SW 1271 (cell line): Measurements from ENCODE around the gene DLG2.
"Not testable (repeated sequence)": the region's sequence is repeated elsewhere in the genome, so short reads cannot be mapped to it uniquely, and the experiment has no call there.

ENCODE experiments used
- DNase-seq, 2 experiments: peaks; one replicate each; lab custom pipeline; 2025; lab: John Stamatoyannopoulos, UW

DLG2 gene

DNA sequence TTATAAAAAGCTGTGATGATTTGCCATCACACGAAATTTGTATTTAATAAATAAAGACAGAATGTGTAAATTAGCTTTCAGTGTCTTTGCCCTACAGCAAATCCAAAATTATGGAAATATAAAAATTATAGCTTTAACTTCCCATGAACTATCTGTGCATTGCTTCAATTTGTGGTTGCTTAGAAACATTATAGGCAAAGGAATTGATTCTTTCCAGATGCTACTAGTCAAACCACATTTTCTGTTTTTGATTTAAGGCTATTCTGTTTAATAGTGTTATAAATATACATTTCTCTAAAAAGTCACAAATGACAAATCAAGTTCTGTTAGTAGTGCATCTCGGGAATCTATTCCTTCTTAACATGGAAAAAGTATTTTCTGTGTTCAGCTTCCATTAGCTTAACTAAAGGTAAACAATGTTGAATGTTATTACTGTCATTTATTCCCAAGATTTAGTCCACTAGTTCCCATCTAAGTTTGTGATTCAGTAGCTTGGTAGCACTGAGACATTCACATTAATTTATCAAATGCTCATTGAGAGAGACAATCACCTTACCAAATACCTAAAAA is 1254.7 kb downstream of the DLG2 start:
- DNase-seq, result no peak

DNA sequence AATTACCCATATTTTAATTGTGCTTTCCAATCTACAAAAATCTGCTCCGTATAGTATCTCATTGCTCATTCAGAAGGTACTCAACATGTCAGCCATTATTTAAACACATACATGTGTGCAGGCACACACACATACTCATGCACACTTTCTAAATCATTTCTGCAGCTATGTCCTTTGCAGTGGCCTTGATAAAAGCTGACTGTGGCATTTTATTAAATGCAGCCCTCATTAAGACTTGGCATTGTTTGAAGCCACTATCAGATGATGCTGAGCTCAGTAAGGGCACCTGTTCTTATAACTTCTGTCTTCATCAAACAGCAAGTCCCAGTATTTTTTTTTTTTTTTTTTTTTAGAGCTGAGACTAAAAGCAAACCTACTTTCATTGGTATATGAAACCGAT is 1269.1 kb downstream of the DLG2 start:
- no peak for DNase-seq

DNA sequence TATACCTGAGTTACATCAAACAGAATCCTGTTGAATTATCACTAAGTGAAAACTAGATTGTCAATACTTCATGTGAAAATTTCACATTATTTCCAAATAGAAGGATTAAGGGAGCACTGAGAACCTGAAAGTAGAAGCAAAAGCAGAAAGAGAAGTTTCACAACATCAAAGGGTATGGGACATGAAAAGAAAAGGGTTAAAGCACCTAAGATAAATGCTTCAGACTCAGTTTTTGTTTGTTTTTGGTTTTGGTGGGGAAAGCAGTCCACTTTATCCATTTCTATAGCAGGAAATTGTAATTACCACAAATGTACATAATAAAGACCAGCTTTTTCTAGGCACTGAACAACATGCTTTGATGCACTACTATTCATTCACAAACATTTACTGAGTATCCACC is 1271.2 kb downstream of the DLG2 start:
- DNase-seq, result no peak

- no peak for DNase-seq
These were observed 1281.5 kb downstream of the DLG2 start for GRCh38 chr11:84345597-84345996.

GRCh38 chr11:84345027-84345426 is 1282.1 kb downstream of the DLG2 start:
- DNase-seq, result no peak

GRCh38 chr11:84339796-84340195 is 1287.3 kb downstream of the DLG2 start:
- DNase-seq, result no peak

DNA sequence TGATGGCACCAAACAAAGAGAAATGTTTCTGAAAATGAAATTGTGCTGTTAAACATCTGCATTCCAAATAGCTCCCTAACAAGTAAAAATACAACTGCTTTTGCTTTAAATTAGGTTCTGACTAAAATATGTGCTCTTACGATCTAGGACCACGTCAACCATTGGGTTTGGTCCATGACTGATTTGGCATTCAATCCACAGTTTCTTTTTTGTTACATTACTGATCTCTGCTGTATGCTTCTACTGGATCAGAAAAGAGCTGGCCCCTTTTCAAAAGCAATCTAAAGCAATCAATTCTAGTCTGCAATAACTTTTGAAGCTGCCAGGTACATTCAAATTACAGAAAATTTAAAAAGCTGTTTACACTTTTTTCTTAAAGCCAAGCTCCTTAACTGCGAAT is 1293.9 kb downstream of the DLG2 start:
- DNase-seq, result no peak

GRCh38 chr11:84322211-84322610 is 1304.9 kb downstream of the DLG2 start:
- no peak for DNase-seq

DNA sequence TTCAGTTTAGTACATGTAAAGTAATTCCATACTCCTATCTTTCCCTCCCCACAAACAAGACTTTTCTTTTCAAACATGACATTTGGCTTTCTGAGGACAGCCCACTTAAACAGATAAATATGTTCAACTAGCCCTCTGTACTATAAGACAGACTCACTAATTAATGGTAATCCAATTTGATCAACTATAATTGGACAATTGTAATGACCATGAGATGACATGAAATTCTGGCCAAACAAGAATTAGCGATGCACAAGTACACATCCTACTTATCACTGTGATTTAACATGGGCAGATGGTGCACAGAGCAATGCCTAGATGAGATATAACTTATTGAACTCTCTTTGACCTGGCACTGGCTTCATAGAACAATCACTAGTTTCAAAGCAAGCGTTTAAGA is 1307.3 kb downstream of the DLG2 start:
- DNase-seq, result no peak

- DNase-seq, result no peak
These were observed 1310.1 kb downstream of the DLG2 start for GRCh38 chr11:84316866-84317555.

- DNase-seq, result no peak
These were observed 1313.2 kb downstream of the DLG2 start for GRCh38 chr11:84313830-84314359.

DNA sequence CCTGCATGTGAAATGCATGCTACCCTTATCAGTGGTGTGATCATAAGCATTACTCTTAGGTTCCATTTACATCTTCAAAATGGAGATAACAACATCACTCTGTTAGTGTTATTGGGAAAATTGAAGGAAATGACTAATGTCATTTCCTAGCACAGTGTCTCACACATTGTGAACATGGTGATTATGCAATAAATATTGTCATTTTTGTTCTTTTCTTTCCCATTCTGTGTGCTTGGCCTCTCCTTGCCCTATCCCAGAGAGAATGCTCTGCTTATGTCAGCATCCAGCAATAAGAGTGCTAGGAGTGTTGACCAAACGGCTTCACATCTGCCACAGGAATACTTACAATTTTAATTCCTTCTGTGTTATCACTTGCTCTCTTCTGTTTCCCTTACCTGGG is 1316.9 kb downstream of the DLG2 start:
- DNase-seq, result no peak

DNA sequence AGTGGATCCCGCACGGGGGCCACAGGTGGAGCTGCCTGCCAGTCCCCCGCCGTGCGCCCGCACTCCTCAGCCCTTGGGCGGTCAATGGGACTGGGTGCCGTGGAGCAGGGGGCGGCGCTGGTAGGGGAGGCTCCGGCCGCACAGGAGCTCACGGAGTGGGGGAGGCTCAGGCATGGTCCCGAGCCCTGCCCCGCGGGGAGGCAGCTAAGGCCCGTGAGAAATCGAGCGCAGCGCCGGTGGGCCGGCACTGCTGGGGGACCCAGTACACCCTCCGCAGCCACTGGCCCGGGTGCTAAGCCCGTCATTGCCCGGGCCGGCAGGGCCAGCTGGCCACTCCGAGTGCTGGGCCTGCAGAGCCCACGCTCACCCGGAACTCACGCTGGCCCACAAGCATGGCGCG is 1318.7 kb downstream of the DLG2 start:
- DNase-seq, result not testable (repeated sequence)

DNA sequence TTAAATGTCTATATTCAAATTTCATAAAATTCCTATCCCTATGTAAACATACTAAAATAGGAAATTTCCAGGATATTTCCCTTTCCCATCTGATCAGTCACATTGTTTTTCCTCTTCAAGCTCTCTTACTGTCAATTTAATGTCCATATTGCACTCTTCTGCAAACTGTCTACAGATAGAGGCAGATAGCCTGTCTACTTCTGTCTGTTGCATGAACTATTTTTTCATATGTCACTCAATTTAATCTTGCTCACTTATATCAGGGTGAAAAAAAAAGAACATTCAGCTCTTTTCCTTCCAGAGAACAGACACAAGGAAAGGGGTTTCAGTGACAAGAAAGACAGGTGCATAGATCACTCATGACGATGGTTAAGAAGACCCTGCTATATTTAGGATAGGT is 1327.1 kb downstream of the DLG2 start:
- DNase-seq, result no peak

DNA sequence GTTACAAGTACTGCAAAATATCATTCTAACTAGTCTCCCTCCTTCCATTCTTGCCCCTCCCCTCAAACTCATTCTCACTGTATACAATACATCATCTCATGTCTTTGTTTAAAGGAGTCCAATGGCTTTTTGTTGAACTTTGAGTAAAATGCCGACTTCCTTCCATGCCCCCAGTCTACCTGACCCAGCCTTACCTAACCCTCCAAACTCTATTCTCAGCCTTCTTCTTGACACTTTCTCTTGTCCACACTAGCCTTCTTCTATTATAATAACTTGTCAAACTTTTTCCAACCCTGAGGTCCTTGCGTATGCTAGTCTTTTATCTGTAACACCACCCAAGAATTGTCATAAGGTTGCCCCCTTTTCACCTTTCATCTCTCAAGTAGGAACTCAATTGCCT is 1329.6 kb downstream of the DLG2 start:
- no peak for DNase-seq

GRCh38 chr11:84295815-84296214 is 1331.3 kb downstream of the DLG2 start:
- DNase-seq, result no peak

- DNase-seq, result no peak
These were observed 1334.2 kb downstream of the DLG2 start for GRCh38 chr11:84292955-84293354.

DNA sequence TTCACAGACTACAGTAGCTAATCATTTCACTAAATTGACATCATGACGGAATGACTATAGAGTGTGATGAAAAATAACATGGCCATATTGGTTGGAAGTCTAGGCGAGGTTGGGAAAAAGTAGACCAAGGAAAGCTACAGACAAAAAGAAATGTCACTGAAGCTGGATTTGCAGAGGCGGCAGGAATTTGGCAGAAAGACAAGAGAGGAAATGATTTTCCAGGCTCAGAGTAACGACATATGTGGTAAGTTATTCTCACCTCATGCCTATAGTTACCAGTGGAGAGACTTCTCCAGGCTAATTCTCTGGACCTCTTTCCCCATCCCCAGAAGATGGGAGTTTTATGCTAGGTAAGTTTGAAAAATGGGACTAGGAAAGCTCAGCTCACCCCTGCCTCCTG is 1335.1 kb downstream of the DLG2 start:
- no peak for DNase-seq

GRCh38 chr11:84290647-84291046 is 1336.5 kb downstream of the DLG2 start:
- DNase-seq, result no peak

- no peak for DNase-seq
These were observed 1337.7 kb downstream of the DLG2 start for GRCh38 chr11:84289381-84289906.

DNA sequence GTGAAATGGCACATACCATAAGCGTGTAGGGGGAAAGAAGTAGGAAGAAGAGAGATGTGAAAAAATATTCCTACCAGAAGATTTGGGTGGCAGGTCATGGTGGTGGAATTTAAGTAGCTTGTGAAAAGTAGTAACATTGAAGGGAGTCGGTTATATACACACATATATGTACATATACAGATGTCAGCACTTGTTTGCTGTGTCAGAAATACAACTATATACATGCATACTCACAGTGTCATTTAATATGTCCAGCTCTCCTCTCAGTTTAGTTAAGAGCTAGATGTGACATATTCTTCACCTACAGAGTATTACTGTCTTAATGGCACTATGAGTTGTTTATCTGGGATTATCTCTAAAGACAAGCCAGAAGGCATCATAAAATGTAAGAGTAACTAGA is 1353.6 kb downstream of the DLG2 start:
- no peak for DNase-seq

DNA sequence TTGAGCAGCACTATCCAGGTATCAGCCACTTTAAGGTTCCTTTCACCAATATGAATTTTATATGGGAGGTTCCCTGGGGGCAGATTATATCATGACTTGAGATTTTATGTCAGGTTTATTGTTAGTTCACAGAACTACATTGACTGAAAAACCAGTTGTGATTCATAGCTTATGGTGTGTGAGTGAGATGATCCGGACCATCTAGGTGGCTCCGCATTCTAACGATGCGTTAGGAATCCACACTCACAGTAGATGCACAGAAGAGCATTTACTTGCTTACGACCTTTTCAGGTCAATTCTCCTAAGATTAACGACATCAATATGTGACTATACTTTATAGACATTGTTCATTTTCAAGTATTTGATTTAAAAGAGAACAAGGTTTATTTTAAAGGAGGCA is 1356.7 kb downstream of the DLG2 start:
- DNase-seq, result no peak

DNA sequence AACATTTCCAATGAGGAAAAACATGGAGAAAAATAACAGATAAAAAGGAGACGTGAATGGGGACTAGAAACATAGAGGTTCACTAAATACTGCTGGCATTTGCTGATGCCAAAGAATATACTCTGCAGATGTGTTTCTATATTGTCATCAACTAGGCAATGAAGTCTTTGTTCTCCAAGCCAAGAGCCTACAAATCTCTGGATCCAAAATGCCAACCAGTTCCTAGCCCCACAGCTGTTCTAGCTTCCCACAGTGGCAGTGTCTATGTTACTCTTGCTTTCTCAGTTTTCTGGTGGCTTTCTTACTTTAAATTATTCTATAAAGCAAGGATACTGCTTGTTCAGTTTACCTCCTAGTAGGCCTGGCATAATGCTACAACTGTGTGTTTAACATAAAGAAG is 1363.1 kb downstream of the DLG2 start:
- no peak for DNase-seq

DNA sequence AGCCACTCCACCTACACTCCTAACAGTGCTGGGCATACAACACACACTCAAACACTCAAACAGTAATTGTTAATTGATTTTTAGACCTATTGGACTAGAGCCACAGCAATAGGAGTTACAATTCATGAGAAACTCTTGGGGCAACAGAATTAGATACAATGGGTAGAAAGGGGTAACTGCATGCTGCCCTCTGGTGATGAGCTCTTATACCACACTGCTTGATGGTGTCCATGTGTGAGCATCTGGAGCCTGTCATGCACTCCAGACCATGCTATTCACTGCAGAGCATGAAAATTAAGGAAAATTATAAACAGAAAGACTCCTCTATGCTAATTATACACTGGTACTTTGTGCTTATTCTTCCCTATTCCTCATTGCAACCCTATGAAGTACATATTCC is 1365.4 kb downstream of the DLG2 start:
- no peak for DNase-seq
